IMR-90 (cell line): Measurements from ENCODE around the gene ATG7. TPM values are rescaled to one million over a fixed set of nuclear protein-coding genes. Genes with fewer than 3 reads are reported as not detected.

ENCODE experiments used
- ATAC-seq: fragments of 200-7000 bp; cut with Tn5 transposase; 2 replicates; pipeline ENCODE4 v1.9.1; 2020; ENCODE audit warnings: low read depth, mild to moderate bottlenecking, moderate library complexity
- BruUV-seq: library from RNA; stranded (reverse); fragments of 400-500 nt; replicated peaks from 2 replicates; lab custom pipeline; 2021; lab: Mats Ljungman, UMichigan
- CTCF ChIA-PET: fragments of 300-600 bp; formaldehyde crosslinking; extraction: SDS; loops from one replicate; lab custom pipeline; 2021; ENCODE audit warnings: antibody characterized with exemption; lab: Yijun Ruan, JAX
- POLR2A ChIA-PET: fragments of 300-600 bp; sonication (Branson Sonifier 250); formaldehyde crosslinking; loops from one replicate; lab custom pipeline; 2022; ENCODE audit warnings: antibody characterized with exemption; ENCODE audit not compliant: unreplicated experiment; lab: Charles Lee
- DNase-seq: peaks from one replicate; pipeline ENCODE4 v3.0.0; 2013
- H2AFZ ChIP-seq: replicated peaks from 2 replicates; pipeline ENCODE3; 2013; ENCODE audit warnings: low read length, mild to moderate bottlenecking; ENCODE audit not compliant: poor library complexity
- H2AK5ac ChIP-seq: 2 replicates; pipeline ENCODE4 v1.6.1; 2013; ENCODE audit warnings: low read depth, low read length, inconsistent platforms
- H2AK9ac ChIP-seq: replicated peaks from 2 replicates; pipeline ENCODE3; 2013; ENCODE audit warnings: mild to moderate bottlenecking, low read depth, low read length, moderate library complexity; ENCODE audit not compliant: poor library complexity
- H2BK120ac ChIP-seq: 2 replicates; pipeline ENCODE4 v1.6.1; 2013; ENCODE audit warnings: low read depth, low read length, inconsistent platforms
- H2BK15ac ChIP-seq: 3 replicates; pipeline ENCODE4 v1.6.1; 2013; ENCODE audit warnings: low read depth, low read length, inconsistent platforms
- H2BK20ac ChIP-seq: 2 replicates; pipeline ENCODE4 v1.6.1; 2013; ENCODE audit warnings: low read depth, mild to moderate bottlenecking, inconsistent platforms, low read length, moderate library complexity
- H2BK5ac ChIP-seq: 2 replicates; pipeline ENCODE4 v1.6.1; 2013; ENCODE audit warnings: mild to moderate bottlenecking, low read depth, low read length, inconsistent platforms; ENCODE audit not compliant: poor library complexity, severe bottlenecking
- H3K14ac ChIP-seq: replicated peaks from 2 replicates; pipeline ENCODE4 v1.6.1; 2013; ENCODE audit warnings: low read depth, low read length, inconsistent platforms
- H3K18ac ChIP-seq: 2 replicates; pipeline ENCODE4 v1.6.1; 2013; ENCODE audit warnings: low read depth, low read length, control low read depth
- H3K23ac ChIP-seq: 2 replicates; pipeline ENCODE4 v1.6.1; 2013; ENCODE audit warnings: low read depth, low read length, inconsistent platforms
- H3K27ac ChIP-seq: 2 replicates; pipeline ENCODE4 v1.5.1; 2013; ENCODE audit warnings: mild to moderate bottlenecking, control low read depth, low read length; ENCODE audit not compliant: insufficient read depth
- H3K27me3 ChIP-seq: 2 replicates; pipeline ENCODE4 v1.6.1; 2013; ENCODE audit warnings: low read length; ENCODE audit not compliant: control insufficient read depth, insufficient read depth
- H3K36me3 ChIP-seq: 2 replicates; pipeline ENCODE4 v1.6.1; 2013; ENCODE audit warnings: low read length, mixed read lengths; ENCODE audit not compliant: control insufficient read depth, insufficient read depth
- H3K4ac ChIP-seq: 2 replicates; pipeline ENCODE4 v1.6.1; 2013; ENCODE audit warnings: low read depth, low read length, inconsistent platforms
- H3K4me1 ChIP-seq: 2 replicates; pipeline ENCODE4 v1.6.1; 2013; ENCODE audit warnings: low read length, mixed read lengths; ENCODE audit not compliant: control insufficient read depth, insufficient read depth
- H3K4me2 ChIP-seq: 2 replicates; pipeline ENCODE4 v1.6.1; 2013; ENCODE audit warnings: low read depth, mild to moderate bottlenecking, control low read depth, low read length, moderate library complexity
- H3K4me3 ChIP-seq: 2 replicates; pipeline ENCODE4 v1.5.1; 2013; ENCODE audit warnings: low read depth, mild to moderate bottlenecking, control low read depth, low read length, moderate library complexity; ENCODE audit not compliant: insufficient read depth
- H3K56ac ChIP-seq: 2 replicates; pipeline ENCODE4 v1.6.1; 2013; ENCODE audit warnings: low read length, inconsistent platforms; ENCODE audit not compliant: insufficient read depth; ENCODE audit errors: extremely low read depth
- H3K79me1 ChIP-seq, 2 experiments: 2 replicates each; pipeline ENCODE4 v1.6.1; 2013; ENCODE audit warnings: low read length in 2 of 2, inconsistent platforms in 1 of 2, low read depth in 1 of 2
- H3K9ac ChIP-seq: 2 replicates; pipeline ENCODE4 v1.6.1; 2013; ENCODE audit warnings: low read depth, low read length, control low read depth
- H3K9me1 ChIP-seq: 2 replicates; pipeline ENCODE4 v1.6.1; 2013; ENCODE audit warnings: low read length, inconsistent platforms; ENCODE audit not compliant: insufficient read depth
- H3K9me3 ChIP-seq: 2 replicates; pipeline ENCODE4 v1.6.1; 2013; ENCODE audit warnings: low read length; ENCODE audit not compliant: control insufficient read depth, insufficient read depth
- H4K20me1 ChIP-seq: 2 replicates; pipeline ENCODE4 v1.6.1; 2013; ENCODE audit warnings: low read length, inconsistent platforms; ENCODE audit not compliant: insufficient read depth
- H4K5ac ChIP-seq: 2 replicates; pipeline ENCODE4 v1.6.1; 2013; ENCODE audit warnings: mild to moderate bottlenecking, low read depth, low read length, control low read depth
- H4K8ac ChIP-seq, 2 experiments: 2 replicates each; pipeline ENCODE4 v1.6.1; 2013; ENCODE audit warnings: low read depth in 2 of 2, low read length in 2 of 2, control low read depth in 1 of 2, inconsistent platforms in 1 of 2
- H4K91ac ChIP-seq: 2 replicates; pipeline ENCODE4 v1.6.1; 2013; ENCODE audit warnings: low read depth, low read length, inconsistent platforms; ENCODE audit not compliant: insufficient read depth
- BHLHE40 ChIP-seq: fragments of 150-350 bp; IDR thresholded peaks from 2 replicates; pipeline ENCODE4 v1.6.1; 2016; ENCODE audit warnings: mild to moderate bottlenecking, low read depth, low read length
- CHD1 ChIP-seq: IDR thresholded peaks from 2 replicates; pipeline ENCODE4 v1.6.1; 2012; ENCODE audit warnings: low read depth, low read length, improper control_type of control experiment
- ELK1 ChIP-seq: fragments of 150-350 bp; IDR thresholded peaks from 2 replicates; pipeline ENCODE4 v1.6.1; 2016; ENCODE audit warnings: low read depth, mild to moderate bottlenecking, low read length, moderate library complexity, borderline replicate concordance
- FOS ChIP-seq: fragments of 150-350 bp; IDR thresholded peaks from 2 replicates; pipeline ENCODE4 v1.6.1; 2016; ENCODE audit warnings: low read depth, low read length
- MAFK ChIP-seq: IDR thresholded peaks from 2 replicates; pipeline ENCODE4 v1.6.1; 2012; ENCODE audit warnings: low read depth, low read length, improper control_type of control experiment
- MXI1 ChIP-seq: IDR thresholded peaks from 2 replicates; pipeline ENCODE4 v1.6.1; 2012; ENCODE audit warnings: low read depth, mild to moderate bottlenecking, low read length, moderate library complexity, borderline replicate concordance
- NFE2L2 ChIP-seq: fragments of 150-350 bp; IDR thresholded peaks from 2 replicates; pipeline ENCODE4 v1.6.1; 2016; ENCODE audit warnings: low read depth, mild to moderate bottlenecking, low read length
- POLR2A ChIP-seq: IDR thresholded peaks from 2 replicates; pipeline ENCODE4 v1.6.1; 2012; ENCODE audit warnings: mild to moderate bottlenecking, low read depth, low read length
- RAD21 ChIP-seq: IDR thresholded peaks from 2 replicates; pipeline ENCODE4 v1.6.1; 2012; ENCODE audit warnings: low read length, improper control_type of control experiment
- RCOR1 ChIP-seq: IDR thresholded peaks from 2 replicates; pipeline ENCODE4 v1.6.1; 2012; ENCODE audit warnings: mild to moderate bottlenecking, low read length, improper control_type of control experiment; ENCODE audit not compliant: insufficient replicate concordance
- RFX5 ChIP-seq: IDR thresholded peaks from 2 replicates; pipeline ENCODE4 v1.8.0; 2012; ENCODE audit warnings: low read depth, mild to moderate bottlenecking, low read length, moderate library complexity
- SMC3 ChIP-seq: fragments of 150-350 bp; IDR thresholded peaks from 2 replicates; pipeline ENCODE4 v1.6.1; 2016; ENCODE audit warnings: low read depth, mild to moderate bottlenecking, antibody characterized with exemption, low read length, moderate library complexity
- WGBS, 2 experiments: methylation state at CpG; one replicate each; pipeline versions ENCODE4 v1.1.5 to v1.1.7; 2013; ENCODE audit warnings: missing lambda C conversion rate in 2 of 2; ENCODE audit not compliant: insufficient read length in 1 of 2; ENCODE audit errors: extremely low coverage in 2 of 2; 5-methylcytosine and 5-hydroxymethylcytosine counted together
- dilution Hi-C: fragments of 300-500 bp; cut with HindIII; formaldehyde crosslinking; loops from one replicate; pipeline ENCODE4 v1.14.3; 2018; ENCODE audit warnings: low sequenced_read_pairs; ENCODE audit not compliant: unreplicated experiment
- in situ Hi-C: fragments of 300-500 bp; cut with MboI; formaldehyde crosslinking; loops from 3 replicates; pipeline ENCODE4 v1.14.3; 2019; ENCODE audit warnings: low sequenced_read_pairs, inconsistent platforms, mixed read lengths
- intact Hi-C: fragments of 100-400 bp; cut with micrococcal nuclease; formaldehyde crosslinking; loops from 2 replicates; pipeline ENCODE4 v1.10.0; 2022
- polyA plus RNA-seq, 3 experiments: library from polyadenylated mRNA; depleted of rRNA; stranded (reverse); fragments of >200 nt; gene quantifications; 2 replicates each; pipeline ENCODE4 v1.2.3, GENCODE V29; 2012; ENCODE audit warnings: low replicate concordance in 1 of 3
- total RNA-seq: library from RNA; depleted of rRNA; stranded (reverse); fragments of >200 nt; gene quantifications from 2 replicates; pipeline ENCODE4 v1.2.3, GENCODE V29; 2012

The ATG7 gene
- total and polyA plus RNA-seq, 2 of the 4 experiments (the other 2 are of a cell fraction) = 15.6 to 51.4 TPM

- H3K36me3 ChIP-seq = no peaks in the 10 kb centered on the region
- H3K4me2 ChIP-seq = no peak overlapping the region
- H3K27ac ChIP-seq = no peak overlapping the region
- H4K5ac ChIP-seq = no peak overlapping the region
- peaks cover 0 to 23% of the 10 kb centered on the region in 2 experiments; a peak in 3 of 4 replicates for H3K79me1 ChIP-seq
- no peak overlapping the region for H3K56ac ChIP-seq
- no peak overlapping the region for H3K18ac ChIP-seq
- no peak overlapping the region for H3K4ac ChIP-seq
- no peak overlapping the region for H2BK5ac ChIP-seq
- intact Hi-C loops = no loop called here
- no TSS peak for BruUV-seq
- no peaks in the 10 kb centered on the region for H4K20me1 ChIP-seq
- H2AK9ac ChIP-seq = no peak overlapping the region
- no peak overlapping the region for H3K4me3 ChIP-seq
- H2BK120ac ChIP-seq = no peak overlapping the region
- H2AFZ ChIP-seq = no peak overlapping the region
- H3K9ac ChIP-seq = no peak overlapping the region
- no peak overlapping the region; the same call in 1 of the 2 replicates for H3K23ac ChIP-seq
- H4K91ac ChIP-seq = no peak overlapping the region
- WGBS, 2 experiments = 100% methylated on average over 2 of the region's 6 CpGs; no CpG with 5 or more reads in 1 of the 2 experiments
- no peak overlapping the region for H2BK20ac ChIP-seq
- no peak for DNase-seq
- H2AK5ac ChIP-seq = no peak overlapping the region; the same call in 1 of the 2 replicates
- CTCF ChIA-PET = no interaction called here
- no peak for ATAC-seq
- no peak overlapping the region for H4K8ac ChIP-seq
- H3K27me3 ChIP-seq = no peaks in the 10 kb centered on the region
- TF ChIP-seq POLR2A (no peak), RFX5 (no peak), CHD1 (no peak), MXI1 (no peak), NFE2L2 (no peak), ELK1 (no peak), BHLHE40 (no peak), SMC3 (no peak), RCOR1 (no peak), RAD21 (no peak), MAFK (no peak), FOS (no peak)
- POLR2A ChIA-PET = no interaction called here
- no peak overlapping the region for H2BK15ac ChIP-seq
- in situ Hi-C loops = no loop called here
- 0 out of 2 replicates have a peak overlapping the region, but pooled peaks have one; percentile 15 for H3K14ac ChIP-seq
- dilution Hi-C loops = no loop called here
- peaks cover 11% of the 10 kb centered on the region for H3K4me1 ChIP-seq
- no peaks in the 10 kb centered on the region for H3K9me3 ChIP-seq
- H3K9me1 ChIP-seq = peaks cover 10% of the 10 kb centered on the region
Measured at GRCh38 chr3:11494131-11494916, 222.1 kb downstream of the ATG7 start.
